B cell (primary cell): ENCODE results near the gene NDUFAF2. TPM values are rescaled to one million over a fixed set of nuclear protein-coding genes. Genes with fewer than 3 reads are reported as not detected.

Experiments
- ATAC-seq: fragments of 200-7000 bp; cut with Tn5 transposase; one replicate; pipeline ENCODE4 v1.10.0; 2021; ENCODE audit warnings: low read depth, mild to moderate bottlenecking, moderate number of reproducible peaks, moderate library complexity
- CTCF ChIA-PET: fragments of 350-600 bp; sonication (Branson Sonifier 250); formaldehyde crosslinking; loops from one replicate; lab custom pipeline; 2021; ENCODE audit warnings: antibody characterized with exemption, inconsistent platforms; lab: Charles Lee
- POLR2A ChIA-PET: fragments of 350-600 bp; sonication (Branson Sonifier 250); formaldehyde crosslinking; loops from one replicate; lab custom pipeline; 2021; ENCODE audit warnings: antibody characterized with exemption; lab: Charles Lee
- DNase-seq: peaks from one replicate; pipeline ENCODE4 v3.0.0; 2013
- H2AFZ ChIP-seq: 2 replicates; pipeline ENCODE4 v1.6.1; 2012; ENCODE audit warnings: mild to moderate bottlenecking, low read depth, low read length; ENCODE audit not compliant: insufficient read depth, poor library complexity, severe bottlenecking
- H3K27ac ChIP-seq, 2 donors: 1 replicate in 1 of 2; 2 replicates in 1 of 2; pipeline ENCODE4 v1.5.1; 2012 to 2013; ENCODE audit warnings: low read length in 2 of 2, mild to moderate bottlenecking in 2 of 2, moderate library complexity in 1 of 2
- H3K27me3 ChIP-seq, 4 experiments: fragments of 200-600 bp in 1 of 4; sonication (generic) in 1 of 4; replicated peaks in 1 of 4; 1 replicate in 2 of 4; 2 replicates in 2 of 4; pipeline versions ENCODE4 v1.6.1 to v1.7.0; 2013 to 2016; ENCODE audit warnings: low read length in 3 of 4, mild to moderate bottlenecking in 2 of 4, mixed read lengths in 1 of 4, moderate library complexity in 1 of 4; ENCODE audit not compliant: insufficient read depth in 4 of 4, control insufficient read depth in 3 of 4; ENCODE audit errors: control extremely low read depth in 1 of 4
- H3K36me3 ChIP-seq, 2 experiments: replicated peaks in 1 of 2; 1 replicate in 1 of 2; 2 replicates in 1 of 2; pipeline versions ENCODE4 v1.6.1 to v1.7.1; 2013; ENCODE audit warnings: low read length in 1 of 2; ENCODE audit not compliant: insufficient read depth in 2 of 2, control insufficient read depth in 1 of 2; ENCODE audit errors: control extremely low read depth in 1 of 2, extremely low read depth in 1 of 2
- H3K4me1 ChIP-seq, 2 donors: fragments of 200-600 bp in 1 of 2; sonication (generic) in 1 of 2; 1 replicate in 1 of 2; 2 replicates in 1 of 2; pipeline versions ENCODE4 v1.5.1 to v1.6.1; 2013 to 2017; ENCODE audit warnings: low read length in 2 of 2; ENCODE audit not compliant: control insufficient read depth in 2 of 2, insufficient read depth in 2 of 2
- H3K4me2 ChIP-seq: replicated peaks from 2 replicates; pipeline ENCODE3; 2012; ENCODE audit warnings: mild to moderate bottlenecking, low read depth, low read length; ENCODE audit not compliant: poor library complexity, severe bottlenecking
- H3K4me3 ChIP-seq, 5 experiments: fragments of 200-600 bp in 1 of 5; sonication (generic) in 1 of 5; 1 replicate in 3 of 5; 2 replicates in 2 of 5; pipeline versions ENCODE4 v1.5.1 to v1.7.0; 2011 to 2016; ENCODE audit warnings: low read length in 4 of 5, mild to moderate bottlenecking in 4 of 5, low read depth in 2 of 5, control low read depth in 1 of 5, moderate library complexity in 1 of 5; ENCODE audit not compliant: insufficient read depth in 1 of 5; ENCODE audit errors: control extremely low read depth in 1 of 5, extremely low read depth in 1 of 5
- H3K79me2 ChIP-seq: fragments of 200-600 bp; sonication (generic); one replicate; pipeline ENCODE4 v1.6.0; 2016; ENCODE audit warnings: low read length; ENCODE audit not compliant: control insufficient read depth, insufficient read depth
- H3K9ac ChIP-seq: fragments of 200-600 bp; sonication (generic); 2 replicates; pipeline ENCODE4 v1.6.1; 2017; ENCODE audit warnings: mild to moderate bottlenecking, low read length, moderate library complexity
- H3K9me3 ChIP-seq, 3 donors: one replicate each; pipeline versions ENCODE4 v1.6.1 to v1.7.1; 2013; ENCODE audit warnings: low read length in 2 of 3; ENCODE audit not compliant: control insufficient read depth in 2 of 3, insufficient read depth in 1 of 3; ENCODE audit errors: control extremely low read depth in 1 of 3
- H4K20me1 ChIP-seq: 2 replicates; pipeline ENCODE4 v1.6.0; 2012; ENCODE audit warnings: mild to moderate bottlenecking, low read length; ENCODE audit not compliant: insufficient read depth, control insufficient read depth, poor library complexity, severe bottlenecking
- H3K27ac Mint-ChIP-seq: one replicate; pipeline ENCODE4 v1.8.0; 2021; ENCODE audit warnings: mixed read lengths
- H3K27me3 Mint-ChIP-seq: one replicate; pipeline ENCODE4 v1.8.0; 2021; ENCODE audit warnings: mixed read lengths
- H3K4me1 Mint-ChIP-seq: one replicate; pipeline ENCODE4 v1.8.0; 2021; ENCODE audit warnings: mixed read lengths
- H3K4me3 Mint-ChIP-seq: one replicate; pipeline ENCODE4 v1.8.0; 2021; ENCODE audit warnings: mixed read lengths
- H3K9me3 Mint-ChIP-seq: one replicate; pipeline ENCODE4 v1.8.0; 2022; ENCODE audit warnings: mixed read lengths; ENCODE audit not compliant: insufficient read depth
- CTCF ChIP-seq: fragments of 200-600 bp; IDR thresholded peaks from one replicate; pipeline ENCODE4 v1.8.0; 2022; ENCODE audit warnings: antibody characterized with exemption, mild to moderate bottlenecking
- EZH2 ChIP-seq: IDR thresholded peaks from 2 replicates; pipeline ENCODE4 v1.6.1; 2012; ENCODE audit warnings: borderline replicate concordance, low read depth, mild to moderate bottlenecking, moderate library complexity, low read length; ENCODE audit not compliant: insufficient read depth, poor library complexity, severe bottlenecking
- WGBS: methylation state at CpG from one replicate; pipeline ENCODE4 v1.1.5; 2013; ENCODE audit warnings: missing lambda C conversion rate; ENCODE audit not compliant: insufficient coverage; 5-methylcytosine and 5-hydroxymethylcytosine counted together
- intact Hi-C: fragments of 100-400 bp; cut with micrococcal nuclease; formaldehyde crosslinking; loops from one replicate; pipeline ENCODE4 v1.10.0; 2022
- polyA plus RNA-seq: library from polyadenylated mRNA; depleted of rRNA; stranded (reverse); fragments of >200 nt; gene quantifications from 2 replicates; pipeline ENCODE4 v1.2.3, GENCODE V29; 2012
- total RNA-seq, 2 donors: library from RNA; stranded (reverse); fragments of 120-200 nt in 1 of 2; gene quantifications; 1 replicate in 1 of 2; 2 replicates in 1 of 2; pipeline versions ENCODE4 v1.2.3 to v1.2.4, GENCODE V29; 2013 to 2022

Gene NDUFAF2
- total and polyA plus RNA-seq, 2 donors (not counting 1 experiment from before 2014, with no cell fraction given) = 6.3 to 9.7 TPM

GRCh38 chr5:60996368-60996767 is 51.4 kb downstream of the NDUFAF2 start:
- ChIA-PET POLR2A (no interaction called here), CTCF (no interaction called here)
- Mint-ChIP-seq H3K4me1 (no peaks in the 10 kb centered on the region), H3K4me3 (no peak overlapping the region), H3K9me3 (peaks cover 9% of the 10 kb centered on the region), H3K27me3 (no peaks in the 10 kb centered on the region), H3K27ac (no peak overlapping the region)
- ATAC-seq (no peak), DNase-seq (no peak)
- TF ChIP-seq EZH2 (no peak), CTCF (no peak)
- peaks cover 0 to 20% (median 18%) of the 10 kb centered on the region in 3 donors for H3K9me3 ChIP-seq
- no peaks in the 10 kb centered on the region for H3K27me3 ChIP-seq
- no peak overlapping the region for H3K27ac ChIP-seq
- H3K9ac ChIP-seq = no peak overlapping the region
- no peaks in the 10 kb centered on the region for H4K20me1 ChIP-seq
- H3K4me2 ChIP-seq = no peak overlapping the region
- H3K79me2 ChIP-seq = peaks cover 20% of the 10 kb centered on the region
- no peak overlapping the region for H2AFZ ChIP-seq
- H3K4me3 ChIP-seq = no peak overlapping the region
- WGBS = 75% methylated on average over 2 of the region's 3 CpGs
- no peaks in the 10 kb centered on the region for H3K36me3 ChIP-seq
- no peaks in the 10 kb centered on the region for H3K4me1 ChIP-seq
- intact Hi-C loops = no loop called here

- TF ChIP-seq CTCF = no peak
- no peak for TF ChIP-seq EZH2
- Histone ChIP-seq H3K4me2 (no peak overlapping the region), H3K27me3 (no peaks in the 10 kb centered on the region), H3K4me3 (no peak overlapping the region), H3K9ac (no peak overlapping the region), H3K9me3 (peaks cover 0 to 18% (median 15%) of the 10 kb centered on the region in 3 donors), H2AFZ (no peak overlapping the region), H3K36me3 (no peaks in the 10 kb centered on the region), H3K4me1 (no peaks in the 10 kb centered on the region), H3K27ac (no peak overlapping the region), H3K79me2 (peaks cover 20% of the 10 kb centered on the region), H4K20me1 (no peaks in the 10 kb centered on the region)
- Mint-ChIP-seq H3K27ac (no peak overlapping the region), H3K9me3 (no peaks in the 10 kb centered on the region), H3K27me3 (no peaks in the 10 kb centered on the region), H3K4me1 (no peaks in the 10 kb centered on the region), H3K4me3 (no peak overlapping the region)
- WGBS = no CpG with 5 or more reads among the region's 1 CpG
- ATAC-seq (no peak), DNase-seq (no peak)
- intact Hi-C loops = no loop called here
- ChIA-PET CTCF (no interaction called here), POLR2A (no interaction called here)
Measured at GRCh38 chr5:60997721-60998120, 52.7 kb downstream of the NDUFAF2 start.
